ENCODE measurements around the gene GALNT12. TPM values are rescaled to one million over a fixed set of nuclear protein-coding genes. Genes with fewer than 3 reads are reported as not detected.

The GALNT12 gene
- total and polyA plus RNA-seq, 2 experiments from 2014 or later, result 14.6 to 23.6 TPM

GRCh38 chr9:98765256-98765655 is 42.2 kb upstream of the GALNT12 start:
- no peak for DNase-seq (ENCODE audit: low spot score)
- H3K27me3 Mint-ChIP-seq (ENCODE audit: insufficient read depth, low read depth, poor library complexity), result peaks cover 2% of the 10 kb centered on the region
- Histone ChIP-seq H4K20me1 (replicated peaks; ENCODE audit: insufficient read depth) (0 out of 2 replicates have a peak, but pooled peaks cover 2% of the 10 kb centered on the region), H3K27me3 (ENCODE audit: insufficient read depth) (no peaks in the 10 kb centered on the region), H3K4me3 (no peak overlapping the region), H3F3A (replicated peaks; ENCODE audit: low read depth) (no peaks in the 10 kb centered on the region), H2AFZ (no peak overlapping the region), H3K4me2 (no peak overlapping the region), H3K27ac (ENCODE audit: low read depth) (no peak overlapping the region), H3K36me3 (ENCODE audit: insufficient read depth) (0 out of 2 replicates have a peak, but pooled peaks cover 11% of the 10 kb centered on the region), H3K79me2 (replicated peaks; ENCODE audit: insufficient read depth) (no peaks in the 10 kb centered on the region), H3K9me2 (ENCODE audit: insufficient read depth) (no peaks in the 10 kb centered on the region), H3K4me1 (ENCODE audit: insufficient read depth) (no peaks in the 10 kb centered on the region)
- H3K27ac Mint-ChIP-seq, result no peak overlapping the region; the same call in 1 of the 2 replicates
- H3K9me3 Mint-ChIP-seq, result no peaks in the 10 kb centered on the region; the same call in 2 of the 3 replicates
- H3K36me3 Mint-ChIP-seq (ENCODE audit: low read depth), result peaks cover 47% of the 10 kb centered on the region
- no peak overlapping the region for H3K4me3 Mint-ChIP-seq
- no peak for ATAC-seq
- no peaks in the 10 kb centered on the region for H3K4me1 Mint-ChIP-seq
- TF ChIP-seq STAT1 (IDR thresholded peaks at IDR 0.05; ENCODE audit: unreplicated experiment) (no peak), ETS1 (IDR thresholded peaks at IDR 0.05) (no peak), ZNF331 (CRISPR knock-in tag; IDR thresholded peaks at IDR 0.05; ENCODE audit: low read depth) (no peak), NANOG (IDR thresholded peaks at IDR 0.05; ENCODE audit: borderline replicate concordance) (no peak), EZH2phosphoT487 (IDR thresholded peaks at IDR 0.05; ENCODE audit: unreplicated experiment) (no peak), POLR2AphosphoS5 (IDR thresholded peaks at IDR 0.05; ENCODE audit: low read depth) (no peak), ZNF462 (CRISPR knock-in tag; IDR thresholded peaks at IDR 0.05) (no peak), ZNF114 (CRISPR knock-in tag; IDR thresholded peaks at IDR 0.05) (no peak), EZH2 (IDR thresholded peaks at IDR 0.05; ENCODE audit: low read depth, unreplicated experiment) (no peak), JUNB (IDR thresholded peaks at IDR 0.05; ENCODE audit: unreplicated experiment) (no peak), CTCF (conservative IDR thresholded peaks at IDR 0.05; ENCODE audit: low read depth in 2 of 2) (no peak), REST (IDR thresholded peaks at IDR 0.05; ENCODE audit: unreplicated experiment) (no peak)
